GM19193 (cell line): ENCODE results near the gene CTSD.

ENCODE experiments used
- POLR2A ChIP-seq: IDR thresholded peaks from 4 replicates; pipeline ENCODE4 v1.6.1; 2011; ENCODE audit not compliant: insufficient read depth, insufficient read length; ENCODE audit errors: extremely low read depth

CTSD gene

GRCh38 chr11:1761857-1762536 lies 1.7 kb downstream of the CTSD start:
- no peak for TF ChIP-seq POLR2A

GRCh38 chr11:1761110-1761856 lies 2.4 kb downstream of the CTSD start:
- TF ChIP-seq POLR2A = no peak

- TF ChIP-seq POLR2A = no peak
Observed at GRCh38 chr11:1760351-1761109, 3.2 kb downstream of the CTSD start.

- TF ChIP-seq POLR2A = no peak
Observed at GRCh38 chr11:1759851-1760220, 3.9 kb downstream of the CTSD start.

GRCh38 chr11:1759151-1759850 lies 4.4 kb downstream of the CTSD start:
- TF ChIP-seq POLR2A = no peak

- TF ChIP-seq POLR2A = no peak
Observed at GRCh38 chr11:1758611-1759150, 5.0 kb downstream of the CTSD start.

- no peak for TF ChIP-seq POLR2A
Observed at GRCh38 chr11:1757861-1758610, 5.7 kb downstream of the CTSD start.

- TF ChIP-seq POLR2A = no peak
Observed at GRCh38 chr11:1756791-1757771, 6.6 kb downstream of the CTSD start.

GRCh38 chr11:1755692-1756561 lies 7.8 kb downstream of the CTSD start:
- TF ChIP-seq POLR2A = no peak

GRCh38 chr11:1755344-1755691 lies 8.4 kb downstream of the CTSD start:
- TF ChIP-seq POLR2A = no peak

GRCh38 chr11:1754376-1755150 lies 9.2 kb downstream of the CTSD start:
- no peak for TF ChIP-seq POLR2A
